Measurements from ENCODE around the gene SOX6.

GRCh38 chr11:16296273-16296672 lies 60.1 kb downstream of the SOX6 start:
- TF ChIP-seq EZH2 (IDR thresholded peaks at IDR 0.05; ENCODE audit: low read length, missing control alignments) (no peak), CTCF (conservative IDR thresholded peaks at IDR 0.05 in 1 of 2, IDR thresholded peaks at IDR 0.05 in 1 of 2; ENCODE audit: low read depth in 1 of 2, low read length in 2 of 2) (no peak)

All from fibroblast of lung (primary cell).